HG03196 (cell line): Measurements from ENCODE around the gene PTGIS.

Experiments
- ATAC-seq: cut with Tn5 transposase; IDR thresholded peaks from one replicate; pipeline ENCODE4 v1.9.1; 2021; ENCODE audit not compliant: unreplicated experiment

The PTGIS gene

GRCh38 chr20:49560646-49561045 lies 7.3 kb downstream of the PTGIS start:
- ATAC-seq = no peak

GRCh38 chr20:49560186-49560585 lies 7.8 kb downstream of the PTGIS start:
- ATAC-seq = no peak

- no peak for ATAC-seq
Measured at GRCh38 chr20:49559411-49560081, 8.4 kb downstream of the PTGIS start.

GRCh38 chr20:49558826-49559225 lies 9.1 kb downstream of the PTGIS start:
- no peak for ATAC-seq

GRCh38 chr20:49557449-49557848 lies 10.5 kb downstream of the PTGIS start:
- no peak for ATAC-seq

- ATAC-seq = no peak
Measured at GRCh38 chr20:49556621-49557020, 11.3 kb downstream of the PTGIS start.

- no peak for ATAC-seq
Measured at GRCh38 chr20:49549801-49550551, 18.0 kb downstream of the PTGIS start.

- ATAC-seq = no peak
Measured at GRCh38 chr20:49548371-49548947, 19.5 kb downstream of the PTGIS start.

GRCh38 chr20:49545572-49545971 lies 22.4 kb downstream of the PTGIS start:
- ATAC-seq = no peak

- ATAC-seq = no peak
Measured at GRCh38 chr20:49544535-49544934, 23.4 kb downstream of the PTGIS start.

- ATAC-seq = no peak
Measured at GRCh38 chr20:49543858-49544437, 24.0 kb downstream of the PTGIS start.

- ATAC-seq = no peak
Measured at GRCh38 chr20:49543071-49543857, 24.7 kb downstream of the PTGIS start.

- no peak for ATAC-seq
Measured at GRCh38 chr20:49542514-49542991, 25.4 kb downstream of the PTGIS start.

- no peak for ATAC-seq
Measured at GRCh38 chr20:49541733-49542513, 26.0 kb downstream of the PTGIS start.

GRCh38 chr20:49540687-49541435 lies 27.1 kb downstream of the PTGIS start:
- no peak for ATAC-seq

GRCh38 chr20:49540232-49540620 lies 27.7 kb downstream of the PTGIS start:
- no peak for ATAC-seq

- no peak for ATAC-seq
Measured at GRCh38 chr20:49539481-49540231, 28.3 kb downstream of the PTGIS start.

GRCh38 chr20:49538950-49539349 lies 29.0 kb downstream of the PTGIS start:
- ATAC-seq = no peak

GRCh38 chr20:49534255-49534712 lies 33.7 kb downstream of the PTGIS start:
- ATAC-seq = no peak
